Right lobe of liver (tissue), 4 donors: ENCODE results near the gene PPP1R7.

Experiments
- POLR2A ChIP-seq: fragments of 450-650 bp; IDR thresholded peaks from one replicate; pipeline ENCODE4 v1.6.1; 2017; ENCODE audit warnings: antibody characterized with exemption, mild to moderate bottlenecking
- TF ChIP-seq, protein P1 (sequence below), 4 donors: fragments of 200-600 bp in 3 of 4; fragments of 450-650 bp in 1 of 4; IDR thresholded peaks; one replicate each; pipeline versions ENCODE4 v1.5.1 to v1.8.0; 2016 to 2022; ENCODE audit warnings: antibody characterized with exemption in 4 of 4, mild to moderate bottlenecking in 2 of 4
- donor health status: DM: no; HTN: no; CAD: no.
- donor health status: DM: no; HTN: no; CAD: no.
- donor health status: DM: no; HTN: yes; CAD: no.

DNA sequence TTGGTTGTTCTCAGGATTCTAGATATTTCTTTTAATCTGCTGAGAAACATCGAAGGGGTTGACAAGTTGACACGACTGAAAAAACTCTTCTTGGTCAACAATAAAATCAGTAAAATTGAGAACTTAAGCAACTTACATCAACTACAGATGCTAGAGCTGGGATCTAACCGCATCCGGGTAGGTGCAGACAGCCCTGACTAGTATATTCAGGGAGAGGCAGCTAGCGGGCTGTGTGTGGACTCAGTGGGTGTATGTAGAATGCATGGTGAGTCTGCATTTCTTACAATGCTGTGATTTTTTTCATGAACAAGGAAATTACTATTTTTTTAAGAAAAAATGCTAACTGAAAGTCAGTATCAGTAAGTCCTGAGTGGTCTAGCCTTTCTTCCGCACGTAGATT, 10.1 kb downstream of the PPP1R7 start:
- TF ChIP-seq, protein P1, sequence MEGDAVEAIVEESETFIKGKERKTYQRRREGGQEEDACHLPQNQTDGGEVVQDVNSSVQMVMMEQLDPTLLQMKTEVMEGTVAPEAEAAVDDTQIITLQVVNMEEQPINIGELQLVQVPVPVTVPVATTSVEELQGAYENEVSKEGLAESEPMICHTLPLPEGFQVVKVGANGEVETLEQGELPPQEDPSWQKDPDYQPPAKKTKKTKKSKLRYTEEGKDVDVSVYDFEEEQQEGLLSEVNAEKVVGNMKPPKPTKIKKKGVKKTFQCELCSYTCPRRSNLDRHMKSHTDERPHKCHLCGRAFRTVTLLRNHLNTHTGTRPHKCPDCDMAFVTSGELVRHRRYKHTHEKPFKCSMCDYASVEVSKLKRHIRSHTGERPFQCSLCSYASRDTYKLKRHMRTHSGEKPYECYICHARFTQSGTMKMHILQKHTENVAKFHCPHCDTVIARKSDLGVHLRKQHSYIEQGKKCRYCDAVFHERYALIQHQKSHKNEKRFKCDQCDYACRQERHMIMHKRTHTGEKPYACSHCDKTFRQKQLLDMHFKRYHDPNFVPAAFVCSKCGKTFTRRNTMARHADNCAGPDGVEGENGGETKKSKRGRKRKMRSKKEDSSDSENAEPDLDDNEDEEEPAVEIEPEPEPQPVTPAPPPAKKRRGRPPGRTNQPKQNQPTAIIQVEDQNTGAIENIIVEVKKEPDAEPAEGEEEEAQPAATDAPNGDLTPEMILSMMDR (IDR thresholded peaks at IDR 0.05) = no peak
- no peak for TF ChIP-seq POLR2A
